GM19452 (cell line): Measurements from ENCODE around the gene RSU1.
"Not testable (repeated sequence)": the region's sequence is repeated elsewhere in the genome, so short reads cannot be mapped to it uniquely, and the experiment has no call there.

ENCODE experiments used
- ATAC-seq: cut with Tn5 transposase; IDR thresholded peaks from one replicate; pipeline ENCODE4 v1.9.1; 2021; ENCODE audit not compliant: unreplicated experiment

Gene RSU1

GRCh38 chr10:16817125-16818019 is at the start of gene RSU1:
TSS of gene RSU1 (minus strand) at chr10:16817424. CDS start at chr10:16817081, 343 bp downstream.
- ATAC-seq: peak; percentile 98

GRCh38 chr10:16866541-16867275 is 49.5 kb upstream of the RSU1 start:
- no peak for ATAC-seq

- ATAC-seq: no peak
These were observed 48.5 kb upstream of the RSU1 start for GRCh38 chr10:16865766-16866165.

GRCh38 chr10:16863766-16864165 is 46.5 kb upstream of the RSU1 start:
- no peak for ATAC-seq

- no peak for ATAC-seq
These were observed 40.2 kb upstream of the RSU1 start for GRCh38 chr10:16857419-16857818.

- no peak for ATAC-seq
These were observed 39.3 kb upstream of the RSU1 start for GRCh38 chr10:16856567-16856966.

- no peak for ATAC-seq
These were observed 38.9 kb upstream of the RSU1 start for GRCh38 chr10:16856092-16856491.

GRCh38 chr10:16854623-16855022 is 37.4 kb upstream of the RSU1 start:
- no peak for ATAC-seq

GRCh38 chr10:16853809-16854208 is 36.6 kb upstream of the RSU1 start:
- no peak for ATAC-seq

GRCh38 chr10:16853201-16853600 is 36.0 kb upstream of the RSU1 start:
- no peak for ATAC-seq

- no peak for ATAC-seq
These were observed 35.4 kb upstream of the RSU1 start for GRCh38 chr10:16852624-16853023.

- no peak for ATAC-seq
These were observed 31.4 kb upstream of the RSU1 start for GRCh38 chr10:16848562-16849154.

- ATAC-seq: no peak
These were observed 30.4 kb upstream of the RSU1 start for GRCh38 chr10:16847644-16848043.

GRCh38 chr10:16845248-16845647 is 28.0 kb upstream of the RSU1 start:
- no peak for ATAC-seq

GRCh38 chr10:16843252-16843870 is 26.1 kb upstream of the RSU1 start:
- no peak for ATAC-seq

- no peak for ATAC-seq
These were observed 18.0 kb upstream of the RSU1 start for GRCh38 chr10:16835228-16835627.

GRCh38 chr10:16832351-16833080 is 15.3 kb upstream of the RSU1 start:
- no peak for ATAC-seq

- ATAC-seq: no peak
These were observed 11.5 kb upstream of the RSU1 start for GRCh38 chr10:16828701-16829175.

GRCh38 chr10:16828114-16828568 is 10.9 kb upstream of the RSU1 start:
- peak; percentile 81 for ATAC-seq

GRCh38 chr10:16827474-16827873 is 10.2 kb upstream of the RSU1 start:
- ATAC-seq: not testable (repeated sequence)
